CD4-positive, alpha-beta T cell treated with Interleukin-4 for 1 hour (primary cell): ENCODE measurements around the gene MYMX.

Experiments used
- DNase-seq, 2 donors: peaks; one replicate each; pipeline ENCODE4 v3.0.0-alpha.2; 2020 to 2022

Gene MYMX

DNA sequence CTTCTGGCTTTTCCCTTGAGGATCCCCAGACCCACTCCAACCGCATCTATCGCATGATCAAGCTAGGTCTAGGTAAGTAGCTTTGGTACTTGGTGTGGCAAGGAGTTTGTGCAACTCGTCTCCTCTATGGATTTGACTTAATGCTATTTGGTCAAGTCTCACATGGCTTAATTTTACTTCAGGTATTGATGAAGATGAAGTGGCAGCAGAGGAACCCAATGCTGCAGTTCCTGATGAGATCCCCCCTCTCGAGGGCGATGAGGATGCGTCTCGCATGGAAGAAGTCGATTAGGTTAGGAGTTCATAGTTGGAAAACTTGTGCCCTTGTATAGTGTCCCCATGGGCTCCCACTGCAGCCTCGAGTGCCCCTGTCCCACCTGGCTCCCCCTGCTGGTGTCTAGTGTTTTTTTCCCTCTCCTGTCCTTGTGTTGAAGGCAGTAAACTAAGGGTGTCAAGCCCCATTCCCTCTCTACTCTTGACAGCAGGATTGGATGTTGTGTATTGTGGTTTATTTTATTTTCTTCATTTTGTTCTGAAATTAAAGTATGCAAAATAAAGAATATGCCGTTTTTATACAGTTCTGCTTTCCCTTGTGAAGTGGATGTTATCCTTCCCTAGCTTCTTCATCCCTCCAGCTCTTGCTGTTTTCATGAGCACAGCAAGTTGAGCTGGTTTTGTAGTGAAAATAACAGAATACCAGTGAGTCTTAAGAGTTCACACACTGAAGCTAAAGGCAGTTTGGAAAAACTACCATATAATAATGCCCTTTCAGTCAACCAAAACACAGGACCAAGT is 36.8 kb downstream of the MYMX start:
- DNase-seq = peak; percentile 64 to 74

DNA sequence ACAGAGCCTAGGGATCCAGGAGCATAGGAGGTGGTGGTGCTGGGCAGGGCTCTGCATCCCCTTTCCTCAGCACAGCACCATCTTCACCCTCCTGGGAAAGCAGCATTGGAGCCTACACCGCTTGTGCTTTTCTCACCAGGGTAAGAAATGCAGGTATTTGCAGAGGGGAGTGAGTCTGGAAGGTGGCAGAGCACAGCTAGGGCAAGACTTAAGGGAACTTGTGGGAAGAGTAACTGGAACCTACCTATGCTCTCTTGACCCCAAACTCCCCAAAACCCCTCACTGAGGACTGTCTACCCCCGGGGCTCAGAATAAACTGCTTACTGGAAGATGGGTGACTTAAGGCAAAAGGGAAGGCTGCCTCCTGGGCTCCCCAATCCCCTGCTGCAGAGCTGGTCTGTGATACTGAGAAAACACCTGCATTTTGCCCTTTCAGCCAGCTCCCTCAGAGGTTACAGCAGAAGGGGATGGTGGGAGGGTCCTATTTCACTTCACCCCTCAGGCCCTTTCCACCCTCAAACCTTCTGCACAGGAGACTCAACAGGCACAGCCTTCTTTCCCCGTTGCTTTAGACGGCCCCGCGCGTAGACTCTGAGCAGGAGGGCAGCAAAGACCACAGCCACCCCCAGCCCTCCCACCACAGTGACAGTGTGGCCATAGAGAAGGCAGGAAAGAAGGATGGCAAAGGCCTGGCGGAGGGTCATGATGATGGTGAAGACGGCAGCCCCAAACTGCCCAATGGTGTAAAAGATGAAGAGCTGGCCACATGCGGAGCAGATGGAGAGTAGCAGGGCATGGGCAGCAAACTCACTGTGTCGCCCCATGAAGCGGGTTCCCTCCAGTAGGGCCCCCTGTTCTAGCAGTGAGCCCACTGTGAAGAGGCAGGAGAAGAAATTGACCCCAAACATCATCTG is 37.7 kb downstream of the MYMX start:
- peak in 1 of 2 donors; percentile 31 for DNase-seq

DNA sequence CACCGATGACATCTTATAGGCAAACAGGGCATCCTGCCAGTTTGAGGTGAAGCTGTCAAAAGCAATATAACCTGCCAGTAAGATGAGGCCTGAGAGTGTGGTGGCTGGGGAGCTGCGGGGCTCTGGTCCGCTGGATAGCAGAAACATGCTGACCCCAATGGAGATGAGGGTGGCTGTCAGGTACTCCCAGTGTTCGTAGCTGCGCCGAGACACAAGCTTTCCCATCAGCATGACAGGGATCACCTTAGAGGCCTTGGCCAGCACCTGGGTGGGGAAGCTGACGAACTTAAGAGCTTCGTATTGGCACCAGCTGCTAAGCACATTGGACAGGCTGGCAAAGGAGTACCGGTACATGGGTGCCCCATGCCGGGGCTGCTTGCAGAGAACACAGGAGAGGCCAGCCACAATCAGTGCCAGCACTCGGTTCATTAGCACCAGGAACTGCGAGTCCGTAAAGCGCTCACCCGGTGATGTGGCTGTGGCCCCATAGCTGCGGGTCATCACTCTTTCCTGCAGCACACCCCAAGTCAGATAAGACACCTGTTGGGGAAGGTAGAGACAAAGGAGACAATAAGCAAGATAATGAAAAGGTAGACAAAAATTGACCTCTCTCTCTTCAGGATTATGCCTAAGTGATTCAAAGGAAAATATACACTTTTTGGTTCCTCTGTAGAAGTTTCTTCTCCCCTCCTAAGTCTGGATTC is 38.5 kb downstream of the MYMX start:
- DNase-seq = peak; percentile 38 to 51

DNA sequence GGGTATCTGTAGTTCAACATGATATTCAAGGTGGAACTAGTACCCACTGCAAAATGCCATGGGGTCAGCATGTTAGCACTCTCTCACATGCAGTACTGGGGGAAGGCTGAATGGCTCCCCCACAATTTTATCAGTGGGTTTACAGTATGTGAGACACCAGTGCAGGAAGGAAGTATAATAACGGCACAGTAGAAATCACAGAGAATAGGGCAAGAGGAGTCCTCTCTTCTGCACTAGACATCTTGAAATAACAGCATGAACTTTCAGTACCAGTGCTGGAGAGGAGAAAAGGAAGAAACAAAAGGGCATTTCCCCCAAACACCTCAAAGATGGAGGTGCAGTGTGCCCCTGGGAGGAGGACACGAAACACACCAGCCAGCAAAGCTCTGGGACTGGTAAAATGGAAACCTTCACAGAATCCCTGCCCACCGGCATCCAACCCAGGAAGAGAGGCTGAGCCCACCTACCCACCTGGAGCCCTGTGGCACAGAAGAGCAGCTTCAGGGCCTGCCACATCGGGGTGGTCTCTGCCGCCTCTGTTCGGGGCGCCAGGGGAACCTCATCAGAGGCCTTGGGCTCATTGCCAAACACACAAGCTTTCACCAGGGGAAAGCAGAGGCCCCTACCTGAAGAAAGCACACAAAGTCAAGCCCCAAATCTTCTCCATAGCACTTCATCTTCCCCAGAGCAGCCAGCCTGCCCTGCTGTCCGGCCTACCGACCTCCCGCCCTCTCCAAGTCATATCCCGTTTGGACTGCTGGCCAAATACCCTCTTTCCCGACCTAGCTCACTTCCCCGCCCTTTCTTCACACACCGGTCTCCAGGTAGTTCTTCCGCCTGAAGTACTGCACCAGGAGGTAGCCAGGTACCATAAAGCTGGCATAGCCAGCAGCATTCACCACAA is 39.4 kb downstream of the MYMX start:
- DNase-seq = peak; percentile 20 to 50

DNA sequence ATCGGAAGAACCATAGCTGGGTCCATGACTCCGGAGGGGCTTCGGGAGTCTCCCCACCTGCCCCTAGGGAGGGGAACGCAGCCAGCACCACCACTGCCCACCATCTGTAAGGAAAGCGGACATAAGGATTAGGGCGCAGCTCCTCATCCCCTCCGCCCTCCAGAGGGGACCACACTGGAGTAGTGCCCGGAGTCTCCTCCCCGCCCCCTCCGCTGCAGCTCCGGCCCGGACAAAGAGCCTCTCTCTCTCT is 40.0 kb downstream of the MYMX start:
- no peak for DNase-seq

DNA sequence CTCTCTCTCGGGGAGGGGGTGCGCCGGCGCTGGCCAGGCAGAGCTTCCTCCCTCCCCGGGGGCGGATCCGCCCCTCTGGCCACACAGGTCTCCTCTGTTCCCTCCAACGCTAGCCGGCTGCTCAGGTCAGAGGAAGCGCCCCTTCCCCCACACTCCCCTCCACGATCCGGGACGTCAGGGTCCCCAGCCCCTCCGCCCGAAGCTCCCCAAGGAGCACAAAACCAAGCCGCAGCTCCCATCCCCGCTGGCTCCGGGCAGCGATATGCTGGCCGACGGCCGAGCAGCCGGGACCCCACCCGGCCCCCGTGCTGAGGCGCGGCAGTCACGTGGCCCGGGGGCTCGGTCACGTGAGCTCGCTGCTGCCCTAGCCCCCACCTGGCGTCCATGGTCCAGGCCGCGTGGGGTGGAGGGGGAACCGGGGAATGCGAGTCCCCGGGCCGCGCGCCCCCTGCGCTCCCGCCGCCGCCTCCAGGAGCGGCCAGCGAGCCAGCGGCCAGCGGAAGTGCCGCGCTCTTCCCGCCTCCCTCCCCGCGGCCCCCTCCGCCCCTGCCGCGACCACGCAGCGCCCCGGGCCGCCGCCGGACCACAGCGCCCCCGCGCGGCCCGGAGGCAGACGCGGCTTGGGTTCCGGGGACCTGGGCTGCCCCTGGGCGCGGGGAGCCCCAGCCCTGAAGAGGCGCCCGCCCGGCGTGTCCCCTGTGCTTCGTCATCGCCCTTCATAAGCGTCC is 40.5 kb downstream of the MYMX start, which contains the start of gene SLC35B2:
Gene SLC35B2 (minus strand): TSS at position 504 of the 728 bp plus-strand sequence. CDS start 118 bp downstream, at position 386.
- peak; percentile 75 to 77 for DNase-seq

DNA sequence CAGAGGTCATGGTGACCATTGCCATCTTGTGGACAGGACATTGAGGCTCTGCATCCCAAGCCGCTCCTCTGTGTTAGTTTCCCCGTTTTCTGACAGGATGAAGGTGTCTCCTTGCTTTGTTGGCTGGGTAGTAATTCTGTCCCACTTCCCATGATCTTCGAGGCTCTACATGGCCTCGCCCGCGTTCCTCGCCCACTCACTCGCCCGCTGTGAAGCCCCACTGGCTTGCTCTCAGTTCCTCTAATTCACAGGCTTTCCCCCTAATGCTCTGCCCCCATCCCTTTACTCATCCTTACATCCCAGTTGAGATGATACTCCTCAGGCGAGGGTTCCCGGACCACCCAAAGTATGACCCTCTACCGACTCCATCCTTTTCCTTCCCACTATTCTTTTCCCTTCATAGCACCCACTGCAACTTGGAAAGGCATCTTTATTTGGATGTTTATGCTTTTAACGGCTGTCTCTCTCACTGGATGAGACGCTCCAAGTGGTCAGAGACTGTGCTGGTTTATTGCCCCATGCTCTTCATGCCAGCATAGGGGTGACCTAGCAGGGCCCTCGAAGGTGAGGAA is 41.1 kb downstream of the MYMX start:
- DNase-seq = no peak

DNA sequence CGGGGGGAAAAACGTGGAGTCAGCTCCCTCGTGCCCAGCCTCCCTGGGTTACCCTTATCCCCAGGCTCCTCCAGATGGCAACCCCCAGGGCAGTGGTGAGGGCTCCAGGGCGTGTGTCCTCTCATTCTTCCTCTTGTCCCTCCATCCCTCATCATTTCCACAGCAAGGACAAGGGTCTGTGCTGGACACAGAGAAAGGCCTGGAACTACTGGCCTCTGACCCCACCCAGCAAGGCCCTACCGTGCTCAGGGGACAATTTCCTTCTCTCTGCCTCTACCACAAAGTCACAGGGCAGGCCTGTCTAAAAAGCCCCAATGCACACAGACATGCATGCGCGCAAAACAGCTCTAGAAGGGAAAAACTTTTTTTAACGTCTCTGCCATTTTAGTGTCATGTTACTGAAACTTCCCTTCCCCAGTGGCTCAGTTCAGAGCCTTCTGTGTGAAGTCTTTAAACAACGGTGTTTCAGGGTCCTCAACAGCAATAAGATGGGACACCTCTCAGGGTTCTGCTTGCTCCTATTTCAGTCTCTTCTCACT is 41.7 kb downstream of the MYMX start:
- DNase-seq = no peak

DNA sequence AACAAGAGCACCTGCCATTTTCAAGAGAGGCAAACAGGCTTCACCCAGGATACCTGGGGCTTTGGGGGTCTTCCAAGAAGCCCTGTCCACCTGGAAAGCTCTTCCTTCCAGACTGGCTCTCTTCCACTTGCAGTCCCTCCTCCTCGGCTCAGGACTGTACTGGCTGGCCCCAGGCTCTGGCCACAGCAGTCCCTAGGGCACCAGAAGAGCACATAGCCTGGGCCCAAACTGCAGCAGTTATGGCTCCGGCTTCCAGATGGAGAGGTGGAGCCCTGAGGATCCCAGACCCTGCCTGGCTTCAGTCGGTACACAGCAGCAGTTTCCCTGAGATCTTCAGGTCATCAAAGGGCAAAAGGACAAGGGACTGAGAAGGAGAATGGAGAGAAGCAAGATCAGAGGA is 42.2 kb downstream of the MYMX start:
- no peak for DNase-seq

DNA sequence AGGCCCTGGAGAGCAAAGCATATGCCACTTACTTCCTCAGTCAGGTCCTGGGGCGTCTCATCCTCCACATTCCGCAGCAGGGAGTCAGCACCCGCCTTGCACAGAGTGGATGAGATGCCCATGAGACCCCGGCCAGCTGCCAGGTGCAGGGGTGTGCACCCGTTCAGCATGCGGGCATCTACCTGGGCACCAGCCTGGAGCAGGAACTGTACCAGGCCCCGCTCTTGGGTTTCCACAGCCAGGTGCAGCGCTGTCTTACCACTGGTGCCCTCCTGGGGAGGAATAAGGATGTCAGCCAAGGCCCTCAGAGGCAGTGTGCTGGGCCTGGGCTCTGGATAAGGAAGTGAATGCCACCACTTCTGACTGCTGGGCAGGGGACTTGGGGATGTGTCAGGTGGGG is 43.3 kb downstream of the MYMX start:
- no peak for DNase-seq

DNA sequence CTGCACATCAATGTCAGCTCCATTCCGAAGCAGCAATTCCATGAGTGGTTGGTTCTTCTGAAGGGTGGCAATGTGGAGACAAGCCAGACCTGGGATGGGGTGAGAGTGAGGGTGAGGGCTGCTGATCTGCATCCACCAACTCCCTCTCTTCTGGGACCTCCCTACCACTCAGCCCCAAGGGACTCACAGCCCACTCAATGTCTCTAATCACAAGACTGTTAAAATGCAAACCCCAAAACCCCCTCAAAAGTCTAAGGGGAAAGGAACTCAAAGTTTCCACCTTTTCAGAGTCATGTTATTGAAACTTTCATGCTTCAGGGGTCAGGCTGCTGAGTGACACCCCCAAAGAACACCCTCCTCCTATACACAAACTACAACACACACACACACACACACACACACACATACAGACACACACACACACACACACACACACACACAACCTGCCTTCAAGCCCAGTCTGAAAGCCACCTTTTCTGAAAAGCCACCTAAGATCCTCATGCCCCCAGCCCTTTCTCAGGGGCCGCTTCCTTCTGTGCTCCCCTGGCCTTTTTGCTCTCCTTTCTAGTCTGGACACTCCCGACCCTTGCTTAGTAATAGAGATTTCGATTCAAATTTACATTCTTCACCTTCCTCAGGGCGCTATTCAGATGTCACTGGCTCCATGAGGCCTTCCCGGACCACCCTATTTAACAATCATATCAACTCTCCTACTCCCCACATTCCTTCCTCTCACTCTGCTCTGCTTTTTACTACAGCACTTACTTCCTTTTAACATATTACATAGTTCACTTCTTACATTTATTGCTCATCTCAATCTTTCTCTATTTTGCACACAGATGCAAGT is 43.9 kb downstream of the MYMX start:
- DNase-seq = no peak

DNA sequence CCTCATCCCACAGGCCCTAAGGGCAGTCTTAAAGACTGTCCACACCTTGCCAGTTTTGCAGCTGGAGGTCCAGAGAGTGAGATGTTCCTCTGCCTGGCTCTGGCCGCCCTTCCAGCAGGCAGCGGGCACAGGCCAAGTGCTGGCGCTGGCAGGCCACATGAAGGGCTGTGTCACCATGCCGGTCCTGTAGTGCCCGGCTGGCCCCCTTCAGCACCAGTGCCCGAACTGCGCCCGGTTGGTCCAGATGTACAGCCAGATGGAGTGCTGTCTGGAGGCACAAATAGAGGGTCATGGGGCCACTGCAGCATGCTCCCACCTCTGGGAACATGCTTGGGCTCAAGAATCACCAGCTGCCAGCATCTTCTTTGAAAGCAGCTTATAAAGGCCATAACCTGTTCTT is 44.9 kb downstream of the MYMX start:
- no peak for DNase-seq

DNA sequence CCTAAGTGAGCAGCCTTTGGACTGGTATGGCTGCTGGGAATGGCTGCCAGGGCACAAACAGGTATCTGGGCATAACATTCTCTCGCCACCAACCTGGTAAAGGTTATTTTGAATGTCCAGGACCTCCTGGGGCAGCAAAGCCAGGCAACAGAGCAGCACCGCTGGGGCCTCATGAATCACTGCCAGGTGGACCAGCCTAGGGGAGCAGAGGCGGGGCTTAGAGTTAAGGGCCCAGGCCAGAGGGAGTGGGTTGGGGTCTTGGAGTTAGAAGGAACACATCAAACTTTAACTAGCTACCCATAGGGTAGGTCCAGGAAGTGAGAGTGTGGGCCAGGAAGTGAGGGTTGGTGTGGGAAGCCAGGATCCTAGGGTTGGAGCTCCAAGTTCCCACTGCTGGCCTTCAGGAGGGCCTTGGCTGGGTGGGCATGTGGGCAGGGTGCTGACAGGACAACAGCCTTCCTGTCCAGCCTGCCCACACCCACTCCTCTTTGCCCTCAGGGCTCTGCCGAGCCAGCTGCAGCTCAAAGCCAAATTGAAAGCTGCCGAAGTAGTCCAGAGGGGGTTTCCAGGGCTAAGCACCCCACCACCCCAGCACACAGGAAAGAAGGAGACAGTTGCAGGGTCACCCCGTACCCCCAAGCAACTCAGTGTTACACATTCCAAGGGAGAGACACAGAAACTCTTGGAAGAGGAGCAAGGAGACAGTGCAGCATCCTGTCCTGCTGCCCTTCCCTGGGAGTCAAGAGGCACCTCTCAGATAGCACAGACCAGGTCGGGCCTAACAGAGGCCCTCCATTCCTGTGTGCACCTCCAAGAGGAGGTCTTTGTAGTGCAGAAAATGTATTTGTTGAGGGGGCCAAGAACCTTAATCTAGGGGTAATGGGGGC is 46.0 kb downstream of the MYMX start:
- peak in 1 of 2 donors; percentile 27 for DNase-seq

DNA sequence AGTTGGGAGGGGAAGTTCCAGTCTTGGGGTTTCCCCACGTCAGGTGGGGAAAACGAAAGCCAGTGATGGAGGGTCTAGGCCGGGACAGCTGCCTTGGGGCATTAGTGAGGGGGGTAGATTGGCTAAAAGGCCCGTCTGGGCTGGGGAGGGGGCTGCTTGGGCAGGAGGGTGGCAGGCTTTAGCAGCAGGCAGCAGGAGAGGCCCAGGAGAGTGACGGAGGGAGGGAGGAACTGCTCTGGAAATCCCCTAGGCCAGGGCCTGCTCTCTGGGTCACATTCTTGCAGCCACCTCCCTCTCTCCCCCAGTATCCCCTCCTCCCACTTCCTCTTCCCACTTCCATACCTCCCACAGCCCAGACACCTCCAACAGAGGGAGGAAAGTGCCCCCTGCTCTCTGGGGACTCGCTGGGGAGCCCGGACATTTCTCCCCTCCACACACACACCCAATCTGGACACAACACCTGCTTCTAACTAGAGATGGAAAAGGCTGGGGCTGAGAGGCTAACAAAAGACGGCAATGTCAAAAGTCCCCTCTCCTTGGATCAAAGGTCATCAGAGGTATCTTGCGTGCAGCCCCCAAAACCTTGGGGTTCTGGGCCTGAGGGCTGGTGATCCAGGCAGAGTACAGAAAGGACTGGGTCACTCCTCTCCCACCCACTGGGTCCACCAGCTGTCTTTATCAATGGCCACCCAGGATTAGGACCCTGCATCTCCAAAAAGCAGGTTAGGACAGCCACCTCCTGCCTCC is 46.8 kb downstream of the MYMX start:
- DNase-seq = peak; percentile 76 to 78

DNA sequence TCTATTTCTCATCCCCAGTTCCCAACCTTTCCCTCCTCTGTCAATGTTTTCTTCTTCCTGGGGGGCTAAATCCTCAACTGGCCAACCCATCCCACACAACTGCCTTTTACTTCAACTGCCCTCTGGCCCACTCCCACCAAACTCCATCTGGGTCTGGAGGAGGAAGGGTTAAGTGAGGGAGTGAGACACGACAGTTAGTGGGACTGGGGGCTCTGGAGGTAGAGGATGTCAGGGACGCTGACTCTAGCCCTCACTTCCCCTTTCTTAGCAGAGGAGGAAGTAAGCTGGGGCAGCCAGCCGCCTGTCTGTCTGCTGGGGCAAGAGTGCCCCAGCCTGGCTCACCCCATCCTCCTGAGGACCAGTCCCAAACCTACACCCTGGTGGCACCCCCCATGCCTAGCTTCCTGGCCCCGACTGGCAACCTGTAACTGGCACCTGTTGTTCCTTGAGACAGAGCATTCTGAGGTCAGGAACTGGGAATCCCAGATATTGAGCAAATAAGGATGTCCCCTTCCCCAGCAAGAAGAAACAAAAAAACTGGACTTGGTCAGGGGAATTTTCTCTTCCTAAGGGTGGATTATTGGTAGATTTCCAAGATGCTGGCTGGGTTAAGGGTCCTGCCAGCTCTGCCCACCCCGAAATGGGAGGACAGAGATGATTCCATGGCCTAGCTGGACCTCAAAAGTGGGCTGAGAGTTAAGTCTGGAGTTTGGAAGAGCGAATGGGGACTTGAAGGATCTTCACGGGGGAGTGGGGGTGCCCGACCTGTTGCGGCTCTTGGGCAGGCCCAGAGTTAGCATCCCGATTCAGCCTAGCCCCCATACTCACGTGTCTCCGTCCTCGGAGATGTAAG is 47.7 kb downstream of the MYMX start:
- DNase-seq = peak; percentile 61 to 85

DNA sequence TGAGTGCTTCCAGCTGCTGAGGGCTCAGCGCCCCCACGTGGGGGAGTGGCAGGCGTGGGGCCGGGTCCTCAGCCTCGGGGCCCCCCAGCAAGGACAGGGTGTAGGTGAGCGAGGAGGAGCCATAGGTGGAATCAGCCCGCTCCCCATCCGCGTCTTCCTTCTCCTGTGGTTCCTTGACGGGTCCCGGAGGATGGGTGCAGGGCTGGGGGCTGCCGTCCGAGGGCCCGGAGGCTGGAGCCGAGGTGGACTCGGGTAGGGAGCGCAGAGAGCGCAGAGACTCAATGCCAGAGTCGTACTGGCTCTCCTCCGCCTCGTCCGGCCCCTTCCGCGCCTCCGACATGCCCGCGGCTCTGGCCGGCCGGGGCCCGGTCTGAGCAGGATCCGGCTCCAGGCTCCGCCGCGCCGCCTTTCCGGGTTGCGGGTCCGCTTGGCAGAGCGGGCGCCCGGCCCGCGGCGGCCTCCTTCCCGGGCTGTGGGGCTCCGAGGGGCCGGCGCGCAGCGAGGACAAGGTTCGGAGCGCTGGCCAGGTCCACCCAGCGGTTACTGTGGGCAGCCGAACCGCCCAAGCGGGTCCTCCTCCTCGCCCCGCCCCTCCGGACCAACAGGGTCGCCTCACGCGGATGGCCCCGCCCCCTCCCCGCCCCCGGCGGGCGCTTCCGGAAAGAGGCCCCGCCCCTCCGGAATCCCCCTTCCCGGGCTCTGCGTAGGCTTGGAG is 48.4 kb downstream of the MYMX start, which contains the start of gene NFKBIE:
Gene NFKBIE (minus strand): TSS at position 545 of the 715 bp plus-strand sequence. CDS start 205 bp downstream, at position 340.
- peak; percentile 96 to 97 for DNase-seq
